ENCODE results near the gene TNIP1.

The TNIP1 gene

GRCh38 chr5:151042453-151043093, 38.3 kb downstream of the TNIP1 start:
- Histone ChIP-seq H3K4me3 (ENCODE audit: insufficient read depth, low read depth, low read length) (no peak overlapping the region), H3K36me3 (ENCODE audit: control insufficient read depth, insufficient read depth, low read length) (no peaks in the 10 kb centered on the region), H3K27ac (ENCODE audit: insufficient read depth, low read depth, low read length, poor library complexity, severe bottlenecking) (no peak overlapping the region), H3K4me1 (ENCODE audit: control insufficient read depth, insufficient read depth, low read length) (no peaks in the 10 kb centered on the region), H3K9me3 (ENCODE audit: control insufficient read depth, low read length) (no peaks in the 10 kb centered on the region), H3K27me3 (ENCODE audit: control insufficient read depth, insufficient read depth, low read length, poor library complexity, severe bottlenecking) (no peaks in the 10 kb centered on the region)
- WGBS, 2 experiments, result 94% methylated on average over 12 of the region's 12 CpGs

DNA sequence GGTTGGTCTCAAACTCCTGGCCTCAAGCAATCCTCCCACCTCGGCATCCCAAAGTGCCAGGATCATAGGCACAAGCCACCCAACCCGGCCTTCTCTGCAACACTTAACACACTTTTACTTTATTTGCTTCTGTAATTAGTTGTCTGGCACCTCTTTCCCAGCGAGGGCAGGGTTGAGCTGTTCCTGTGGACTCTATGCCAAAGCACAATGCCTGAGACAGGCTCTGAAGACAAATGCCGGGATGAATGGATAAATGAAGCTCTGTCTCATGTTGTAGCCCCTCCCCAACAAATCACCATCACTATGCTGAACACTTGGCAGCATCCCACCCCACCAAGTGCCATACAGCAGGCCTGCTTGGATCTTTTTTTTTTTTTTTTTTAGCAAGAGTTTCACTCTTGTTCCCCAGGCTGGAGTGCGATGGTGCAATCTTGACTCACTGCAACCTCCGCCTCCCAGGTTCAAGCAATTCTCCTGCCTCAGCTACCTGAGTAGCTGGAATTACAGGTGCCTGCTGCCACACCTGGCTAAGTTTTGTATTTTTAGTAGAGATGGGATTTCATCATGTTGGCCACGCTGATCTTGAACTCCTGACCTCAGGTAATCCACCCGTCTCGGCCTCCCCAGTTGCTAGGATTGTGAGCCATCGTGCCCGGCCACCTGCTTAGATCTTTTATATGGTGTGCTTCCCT, 39.1 kb downstream of the TNIP1 start:
- no peaks in the 10 kb centered on the region for H3K4me1 ChIP-seq (ENCODE audit: control insufficient read depth, insufficient read depth, low read length)
- no peaks in the 10 kb centered on the region for H3K36me3 ChIP-seq (ENCODE audit: control insufficient read depth, insufficient read depth, low read length)
- H3K4me3 ChIP-seq (ENCODE audit: insufficient read depth, low read depth, low read length), result no peak overlapping the region
- 92 to 94% methylated on average over 11 of the region's 11 CpGs for WGBS, 2 experiments
- H3K27me3 ChIP-seq (ENCODE audit: control insufficient read depth, insufficient read depth, low read length, poor library complexity, severe bottlenecking), result no peaks in the 10 kb centered on the region
- H3K27ac ChIP-seq (ENCODE audit: insufficient read depth, low read depth, low read length, poor library complexity, severe bottlenecking), result no peak overlapping the region
- no peaks in the 10 kb centered on the region for H3K9me3 ChIP-seq (ENCODE audit: control insufficient read depth, low read length)

- Histone ChIP-seq H3K27ac (ENCODE audit: insufficient read depth, low read depth, low read length, poor library complexity, severe bottlenecking) (no peak overlapping the region), H3K36me3 (ENCODE audit: control insufficient read depth, insufficient read depth, low read length) (no peaks in the 10 kb centered on the region), H3K4me3 (ENCODE audit: insufficient read depth, low read depth, low read length) (no peak overlapping the region), H3K9me3 (ENCODE audit: control insufficient read depth, low read length) (no peaks in the 10 kb centered on the region), H3K4me1 (ENCODE audit: control insufficient read depth, insufficient read depth, low read length) (no peaks in the 10 kb centered on the region), H3K27me3 (ENCODE audit: control insufficient read depth, insufficient read depth, low read length, poor library complexity, severe bottlenecking) (no peaks in the 10 kb centered on the region)
- WGBS, 2 experiments, result 87 to 90% methylated on average over 8 of the region's 8 CpGs
Measured at GRCh38 chr5:151040211-151040747, 40.6 kb downstream of the TNIP1 start.

DNA sequence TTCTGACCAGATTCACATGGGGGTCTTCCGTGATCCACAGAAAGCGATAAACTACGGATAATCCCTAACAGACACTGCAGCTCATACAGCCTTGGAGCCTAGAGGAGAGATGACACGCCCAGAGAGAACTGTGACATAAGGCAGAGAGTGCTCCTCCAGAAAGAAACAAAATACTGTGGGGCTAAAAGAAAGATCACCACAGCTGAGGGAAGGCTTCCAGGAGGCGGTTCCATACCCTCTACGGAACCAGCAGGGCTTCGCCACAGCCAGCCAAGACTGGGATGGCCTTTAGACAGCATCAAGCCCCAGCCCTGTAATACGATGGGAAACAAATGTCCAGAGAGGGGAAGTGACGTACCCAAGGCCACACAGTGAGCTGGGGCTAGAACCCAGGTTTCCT, 41.2 kb downstream of the TNIP1 start:
- Histone ChIP-seq H3K27me3 (ENCODE audit: control insufficient read depth, insufficient read depth, low read length, poor library complexity, severe bottlenecking) (no peaks in the 10 kb centered on the region), H3K9me3 (ENCODE audit: control insufficient read depth, low read length) (no peaks in the 10 kb centered on the region), H3K36me3 (ENCODE audit: control insufficient read depth, insufficient read depth, low read length) (no peaks in the 10 kb centered on the region), H3K4me3 (ENCODE audit: insufficient read depth, low read depth, low read length) (no peak overlapping the region), H3K27ac (ENCODE audit: insufficient read depth, low read depth, low read length, poor library complexity, severe bottlenecking) (no peak overlapping the region), H3K4me1 (ENCODE audit: control insufficient read depth, insufficient read depth, low read length) (no peaks in the 10 kb centered on the region)
- 96 to 98% methylated on average over 9 of the region's 9 CpGs for WGBS, 2 experiments

- no peaks in the 10 kb centered on the region for H3K27me3 ChIP-seq (ENCODE audit: control insufficient read depth, insufficient read depth, low read length, poor library complexity, severe bottlenecking)
- no peaks in the 10 kb centered on the region for H3K9me3 ChIP-seq (ENCODE audit: control insufficient read depth, low read length)
- H3K4me1 ChIP-seq (ENCODE audit: control insufficient read depth, insufficient read depth, low read length), result no peaks in the 10 kb centered on the region
- no peak overlapping the region for H3K4me3 ChIP-seq (ENCODE audit: insufficient read depth, low read depth, low read length)
- no peaks in the 10 kb centered on the region for H3K36me3 ChIP-seq (ENCODE audit: control insufficient read depth, insufficient read depth, low read length)
- no peak overlapping the region for H3K27ac ChIP-seq (ENCODE audit: insufficient read depth, low read depth, low read length, poor library complexity, severe bottlenecking)
- whole genome bisulfite sequencing, 2 experiments, result 94 to 96% methylated on average over 7 of the region's 7 CpGs
Measured at GRCh38 chr5:151038801-151039238, 42.0 kb downstream of the TNIP1 start.

GRCh38 chr5:151038412-151038745, 42.5 kb downstream of the TNIP1 start:
- WGBS, 2 experiments, result 93 to 94% methylated on average over 8 of the region's 8 CpGs
- Histone ChIP-seq H3K36me3 (ENCODE audit: control insufficient read depth, insufficient read depth, low read length) (no peaks in the 10 kb centered on the region), H3K27me3 (ENCODE audit: control insufficient read depth, insufficient read depth, low read length, poor library complexity, severe bottlenecking) (no peaks in the 10 kb centered on the region), H3K9me3 (ENCODE audit: control insufficient read depth, low read length) (no peaks in the 10 kb centered on the region), H3K4me1 (ENCODE audit: control insufficient read depth, insufficient read depth, low read length) (no peaks in the 10 kb centered on the region), H3K4me3 (ENCODE audit: insufficient read depth, low read depth, low read length) (no peak overlapping the region), H3K27ac (ENCODE audit: insufficient read depth, low read depth, low read length, poor library complexity, severe bottlenecking) (no peak overlapping the region)

- no peak overlapping the region for H3K27ac ChIP-seq (ENCODE audit: insufficient read depth, low read depth, low read length, poor library complexity, severe bottlenecking)
Measured at GRCh38 chr5:151037561-151038411, 43.0 kb downstream of the TNIP1 start.

DNA sequence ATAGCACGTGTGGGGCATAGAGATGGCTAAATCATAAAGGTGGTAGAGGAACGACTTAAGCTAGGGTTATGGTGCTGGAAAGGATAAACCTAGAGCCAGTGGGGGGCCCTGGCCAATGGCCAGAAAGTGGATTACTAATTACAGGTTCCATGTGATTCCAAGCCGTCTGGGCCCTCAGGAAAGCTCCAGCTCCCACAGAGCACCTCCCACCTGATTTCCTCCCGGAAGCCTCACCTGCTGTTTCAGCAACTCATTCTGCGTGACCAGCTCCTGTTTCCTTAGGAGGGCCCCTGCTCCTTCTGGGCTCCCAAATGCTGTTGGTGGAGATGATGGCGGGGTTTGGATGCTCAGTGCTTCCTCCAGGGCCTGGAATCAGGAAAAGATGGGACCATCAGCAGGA, 44.3 kb downstream of the TNIP1 start:
- WGBS, 2 experiments, result 91 to 96% methylated on average over 6 of the region's 6 CpGs
- Histone ChIP-seq H3K27me3 (ENCODE audit: control insufficient read depth, insufficient read depth, low read length, poor library complexity, severe bottlenecking) (no peaks in the 10 kb centered on the region), H3K36me3 (ENCODE audit: control insufficient read depth, insufficient read depth, low read length) (no peaks in the 10 kb centered on the region), H3K27ac (ENCODE audit: insufficient read depth, low read depth, low read length, poor library complexity, severe bottlenecking) (no peak overlapping the region), H3K4me1 (ENCODE audit: control insufficient read depth, insufficient read depth, low read length) (no peaks in the 10 kb centered on the region), H3K4me3 (ENCODE audit: insufficient read depth, low read depth, low read length) (no peak overlapping the region), H3K9me3 (ENCODE audit: control insufficient read depth, low read length) (no peaks in the 10 kb centered on the region)

More at GRCh38 chr5:151037561-151038411, 43.0 kb downstream of the TNIP1 start:
- Histone ChIP-seq H3K36me3 (ENCODE audit: control insufficient read depth, insufficient read depth, low read length) (no peaks in the 10 kb centered on the region), H3K4me1 (ENCODE audit: control insufficient read depth, insufficient read depth, low read length) (no peaks in the 10 kb centered on the region), H3K9me3 (ENCODE audit: control insufficient read depth, low read length) (no peaks in the 10 kb centered on the region), H3K27me3 (ENCODE audit: control insufficient read depth, insufficient read depth, low read length, poor library complexity, severe bottlenecking) (no peaks in the 10 kb centered on the region), H3K4me3 (ENCODE audit: insufficient read depth, low read depth, low read length) (no peak overlapping the region)
- WGBS, 2 experiments, result 92 to 94% methylated on average over 12 of the region's 12 CpGs

GRCh38 chr5:151034422-151035379, 46.1 kb downstream of the TNIP1 start:
- peaks cover 4% of the 10 kb centered on the region for H3K36me3 ChIP-seq (ENCODE audit: control insufficient read depth, insufficient read depth, low read length)
- H3K9me3 ChIP-seq (ENCODE audit: control insufficient read depth, low read length), result no peaks in the 10 kb centered on the region
- no peak overlapping the region for H3K4me3 ChIP-seq (ENCODE audit: insufficient read depth, low read depth, low read length)
- 94% methylated on average over 19 of the region's 19 CpGs for WGBS, 2 experiments
- no peaks in the 10 kb centered on the region for H3K4me1 ChIP-seq (ENCODE audit: control insufficient read depth, insufficient read depth, low read length)
- no peak overlapping the region for H3K27ac ChIP-seq (ENCODE audit: insufficient read depth, low read depth, low read length, poor library complexity, severe bottlenecking)
- no peaks in the 10 kb centered on the region for H3K27me3 ChIP-seq (ENCODE audit: control insufficient read depth, insufficient read depth, low read length, poor library complexity, severe bottlenecking)

All from ectodermal cell (in vitro differentiated cells).